ENCODE measurements around the gene EPHB4.
"Not testable (repeated sequence)": the region's sequence is repeated elsewhere in the genome, so short reads cannot be mapped to it uniquely, and the experiment has no call there.

EPHB4 gene

GRCh38 chr7:100827330-100828226 lies at the start of gene EPHB4:
EPHB4 (minus strand) TSS chr7:100827523; CDS start chr7:100827030, 493 bp downstream.
- peak; percentile 66 for DNase-seq (ENCODE audit: low read depth)

- no peak for DNase-seq (ENCODE audit: low read depth)
These were observed 48.0 kb upstream of the EPHB4 start for GRCh38 chr7:100875356-100875751.

- peak; percentile 98 for DNase-seq (ENCODE audit: low read depth)
These were observed 47.4 kb upstream of the EPHB4 start, which contains the start of gene SRRT for GRCh38 chr7:100874577-100875355. SRRT (plus strand) TSS chr7:100875103; CDS start chr7:100875591, 488 bp downstream.

GRCh38 chr7:100874300-100874576 lies 46.9 kb upstream of the EPHB4 start:
- no peak for DNase-seq (ENCODE audit: low read depth)

- no peak for DNase-seq (ENCODE audit: low read depth)
These were observed 46.4 kb upstream of the EPHB4 start for GRCh38 chr7:100873599-100874299.

- DNase-seq (ENCODE audit: low read depth): peak; percentile 22
These were observed 40.6 kb upstream of the EPHB4 start for GRCh38 chr7:100867776-100868485.

GRCh38 chr7:100867040-100867775 lies 39.9 kb upstream of the EPHB4 start, which contains the start of gene TRIP6:
TRIP6 (plus strand) TSS chr7:100867387; CDS start chr7:100867498, 111 bp downstream.
- DNase-seq (ENCODE audit: low read depth): peak; percentile 93

GRCh38 chr7:100866729-100867039 lies 39.4 kb upstream of the EPHB4 start:
- no peak for DNase-seq (ENCODE audit: low read depth)

- DNase-seq (ENCODE audit: low read depth): no peak
These were observed 38.8 kb upstream of the EPHB4 start for GRCh38 chr7:100865938-100866728.

GRCh38 chr7:100865372-100865911 lies 38.1 kb upstream of the EPHB4 start:
- no peak for DNase-seq (ENCODE audit: low read depth)

GRCh38 chr7:100864263-100864845 lies 37.0 kb upstream of the EPHB4 start:
- DNase-seq (ENCODE audit: low read depth): no peak

GRCh38 chr7:100863406-100863950 lies 36.2 kb upstream of the EPHB4 start:
- DNase-seq (ENCODE audit: low read depth): no peak

GRCh38 chr7:100861616-100861985 lies 34.3 kb upstream of the EPHB4 start:
- no peak for DNase-seq (ENCODE audit: low read depth)

- DNase-seq (ENCODE audit: low read depth): no peak
These were observed 33.6 kb upstream of the EPHB4 start for GRCh38 chr7:100860702-100861615.

GRCh38 chr7:100859856-100860255 lies 32.5 kb upstream of the EPHB4 start:
- DNase-seq (ENCODE audit: low read depth): no peak

- no peak for DNase-seq (ENCODE audit: low read depth)
These were observed 29.6 kb upstream of the EPHB4 start for GRCh38 chr7:100856871-100857282.

GRCh38 chr7:100855515-100855914 lies 28.2 kb upstream of the EPHB4 start:
- DNase-seq (ENCODE audit: low read depth): no peak

GRCh38 chr7:100854899-100855298 lies 27.6 kb upstream of the EPHB4 start:
- DNase-seq (ENCODE audit: low read depth): not testable (repeated sequence)
